ENCODE data around the gene FANCM.

Gene FANCM

DNA sequence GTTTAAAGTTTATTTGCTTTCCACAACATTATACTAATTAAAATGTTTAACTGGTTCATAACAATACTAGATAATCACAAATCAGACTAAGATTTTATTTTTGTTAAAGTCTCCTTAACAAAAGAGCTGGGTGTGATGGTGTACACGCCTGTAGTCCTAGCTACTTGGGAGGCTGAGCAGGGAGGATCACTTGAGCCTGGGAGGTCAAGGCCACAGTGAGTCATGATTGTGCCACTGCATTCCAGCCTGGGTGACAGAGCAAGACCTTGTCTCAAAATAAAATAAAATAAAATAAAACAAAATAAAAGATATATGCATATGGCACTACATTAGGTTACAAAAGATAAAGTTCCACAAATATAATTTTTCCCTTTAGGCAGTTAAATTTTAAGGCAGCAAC lies 111.7 kb downstream of the FANCM start:
- DNase-seq, result no peak

DNA sequence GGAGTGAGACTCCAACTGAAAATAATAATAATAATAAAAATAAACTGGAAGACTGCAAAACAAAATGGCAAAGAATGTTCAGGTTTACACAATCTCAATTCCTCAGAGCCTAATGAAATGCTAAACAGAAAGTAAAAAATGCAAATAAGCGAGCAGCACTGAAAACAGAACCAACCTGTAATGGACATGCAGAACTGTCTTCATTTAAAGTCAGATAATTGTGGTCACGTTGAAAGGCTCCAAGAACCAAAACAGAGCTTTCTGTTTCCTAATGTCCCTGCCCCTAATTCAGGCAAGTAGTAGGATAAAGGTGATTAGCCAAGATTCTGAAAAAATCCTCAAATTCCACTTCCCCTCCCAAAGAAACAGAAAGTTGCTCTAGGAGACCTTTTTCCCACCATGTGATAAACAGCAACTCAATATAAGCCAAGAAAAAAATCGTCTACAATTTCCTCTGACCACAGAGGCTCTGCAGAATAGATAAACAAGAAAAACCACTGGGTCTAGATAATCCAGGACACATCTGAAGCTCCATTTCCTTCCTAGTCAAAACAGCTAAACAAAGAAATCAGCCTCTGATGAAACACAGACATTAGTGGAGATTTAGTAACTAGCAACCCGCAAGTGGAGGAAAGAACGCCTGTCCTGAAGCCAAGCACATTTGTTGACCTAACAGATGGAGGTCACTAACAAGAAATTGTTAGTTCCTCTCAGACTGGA lies 114.3 kb downstream of the FANCM start:
- no peak for DNase-seq

All from activated T-cell treated with anti-CD3 and anti-CD28 coated beads, Interleukin-2, amount 50 U/mL, for 1 hour (primary cell).